Endometrium (tissue), 2 donors: ENCODE data around the gene MMP24OS.
"Not testable (repeated sequence)": the region's sequence is repeated elsewhere in the genome, so short reads cannot be mapped to it uniquely, and the experiment has no call there.

Experiments used
- FAIRE-seq: peaks from 2 replicates; lab custom pipeline; 2012; peaks lifted over from hg19 to GRCh38; lab: Jason Lieb, UNC
- donor health status: control.
- donor health status: control.

The MMP24OS gene

DNA sequence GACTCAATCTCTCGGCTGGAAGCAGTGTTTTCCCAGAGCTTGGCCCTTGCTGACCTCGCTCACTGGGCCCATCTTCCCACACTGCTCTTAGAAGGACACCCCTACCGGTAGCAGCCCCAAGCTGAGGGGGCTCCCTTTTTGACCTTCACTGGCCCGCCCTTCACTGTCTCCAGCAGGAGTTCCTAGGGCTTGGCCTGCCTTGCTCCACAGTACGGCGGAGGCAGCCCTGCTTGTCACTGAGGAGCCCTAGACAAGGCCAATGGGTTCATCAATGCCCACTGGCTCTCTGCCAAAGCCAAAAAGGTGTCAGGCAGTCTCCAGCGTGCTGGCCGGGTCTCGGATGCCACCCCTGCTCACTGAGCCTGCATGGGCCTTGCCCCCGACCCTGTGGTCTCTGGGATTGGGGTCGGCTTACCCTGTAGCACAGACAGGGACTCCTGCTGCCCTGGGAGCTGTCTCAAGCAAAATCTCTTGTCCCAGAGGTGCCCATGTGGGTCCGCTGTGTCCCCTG is 2.1 kb downstream of the MMP24OS start:
- FAIRE-seq, result no peak

- no peak for FAIRE-seq
These were observed 3.5 kb downstream of the MMP24OS start for GRCh38 chr20:35274172-35275092.

DNA sequence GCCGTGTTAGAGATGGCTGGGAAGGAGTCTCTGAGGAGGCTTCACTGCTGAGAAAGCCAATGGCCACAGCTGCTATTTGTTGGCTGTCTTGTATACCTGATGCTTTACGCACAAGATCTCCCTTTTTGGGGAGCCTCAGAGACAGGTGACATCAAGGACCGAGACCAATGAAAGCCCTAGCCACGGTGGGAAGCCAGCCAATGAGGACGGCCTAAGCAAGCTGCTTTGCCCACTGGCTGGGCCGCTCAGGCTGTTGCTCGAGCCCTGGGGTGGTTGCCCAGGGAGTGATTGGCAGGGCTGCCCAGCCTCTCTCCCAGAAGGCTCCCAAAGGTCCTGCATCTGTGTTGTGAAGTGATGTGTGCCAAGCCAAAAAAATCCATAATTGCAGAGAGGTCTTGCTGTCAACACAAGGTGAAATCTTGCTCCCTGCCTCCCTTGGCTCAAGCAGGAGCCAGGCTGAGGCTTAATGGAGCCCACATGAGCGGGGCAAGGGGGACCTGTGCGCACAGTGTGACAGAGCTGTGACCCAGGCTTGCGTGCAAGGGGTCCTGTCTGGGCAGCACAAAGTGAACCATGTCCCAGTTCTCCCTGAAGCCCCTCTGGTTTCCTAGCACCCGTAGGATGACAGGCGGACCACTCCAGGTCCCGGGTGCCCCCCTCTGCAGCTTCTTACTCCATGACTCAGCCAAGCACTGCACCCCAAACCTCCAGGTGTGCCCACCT is 4.3 kb downstream of the MMP24OS start:
- no peak for FAIRE-seq

GRCh38 chr20:35271904-35272303 is 6.0 kb downstream of the MMP24OS start:
- FAIRE-seq, result no peak

GRCh38 chr20:35271073-35271882 is 6.6 kb downstream of the MMP24OS start:
- no peak for FAIRE-seq

DNA sequence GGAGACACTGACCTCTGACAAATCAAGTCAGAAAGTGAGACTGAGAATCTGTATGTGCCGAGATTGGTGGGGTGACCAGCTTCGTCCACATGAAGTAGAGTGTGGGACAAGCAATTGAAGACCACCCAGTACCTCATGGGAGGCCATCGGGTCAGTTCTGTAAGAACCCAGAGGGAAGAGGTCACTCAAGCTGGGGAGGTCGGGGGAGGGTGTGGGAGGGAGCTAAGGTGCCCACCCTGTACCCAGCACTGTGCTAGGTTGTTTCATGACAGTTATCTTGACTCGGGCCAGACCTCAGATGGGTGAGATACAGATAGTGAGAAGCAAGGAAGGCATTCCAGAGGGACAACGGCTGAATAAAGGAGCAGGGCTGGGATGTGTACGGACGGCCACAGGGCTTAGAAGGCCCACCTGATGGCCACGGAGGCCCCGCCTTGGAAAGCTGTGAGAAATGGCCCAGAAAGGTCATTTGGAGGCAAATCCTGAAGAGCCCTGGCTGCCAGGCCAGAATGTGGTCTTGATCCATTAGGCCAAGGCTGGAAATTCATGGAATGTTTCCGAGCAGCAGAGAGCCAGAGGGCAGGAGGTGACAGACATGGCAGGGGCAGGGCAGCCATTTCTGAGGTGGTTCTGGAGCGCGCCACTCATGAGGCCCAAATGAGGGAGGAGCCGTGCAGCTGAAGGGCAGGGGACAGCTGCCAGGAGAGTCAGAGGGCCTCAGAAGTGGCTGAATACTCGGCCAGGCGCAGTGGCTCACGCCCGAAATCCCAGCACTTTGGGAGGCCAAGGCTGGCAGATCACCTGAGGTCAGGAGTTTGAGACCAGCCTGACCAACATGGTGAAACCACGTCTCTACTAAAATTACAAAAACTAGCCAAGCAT is 7.7 kb downstream of the MMP24OS start:
- FAIRE-seq, result no peak

GRCh38 chr20:35269055-35269781 is 8.7 kb downstream of the MMP24OS start:
- no peak for FAIRE-seq

DNA sequence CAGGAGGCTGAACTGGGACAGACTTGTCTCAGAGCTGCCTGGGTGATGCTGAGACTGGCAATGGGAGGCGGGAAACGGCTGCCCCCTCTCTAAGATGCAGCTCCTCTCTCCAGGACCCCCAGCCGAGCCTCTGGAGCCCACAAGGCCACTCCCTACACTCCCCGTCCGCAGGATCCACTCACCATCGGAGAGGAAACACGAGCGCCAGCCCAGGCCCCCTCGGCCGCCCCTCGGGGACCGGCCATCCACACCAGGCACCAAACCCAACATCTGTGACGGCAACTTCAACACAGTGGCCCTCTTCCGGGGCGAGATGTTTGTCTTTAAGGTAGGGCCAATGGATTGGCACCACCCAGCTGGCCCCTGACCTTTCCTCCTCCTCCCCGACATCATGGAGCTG is 10.8 kb downstream of the MMP24OS start:
- no peak for FAIRE-seq

GRCh38 chr20:35264755-35265154 is 13.2 kb downstream of the MMP24OS start:
- no peak for FAIRE-seq

GRCh38 chr20:35263532-35264341 is 14.2 kb downstream of the MMP24OS start:
- no peak for FAIRE-seq

DNA sequence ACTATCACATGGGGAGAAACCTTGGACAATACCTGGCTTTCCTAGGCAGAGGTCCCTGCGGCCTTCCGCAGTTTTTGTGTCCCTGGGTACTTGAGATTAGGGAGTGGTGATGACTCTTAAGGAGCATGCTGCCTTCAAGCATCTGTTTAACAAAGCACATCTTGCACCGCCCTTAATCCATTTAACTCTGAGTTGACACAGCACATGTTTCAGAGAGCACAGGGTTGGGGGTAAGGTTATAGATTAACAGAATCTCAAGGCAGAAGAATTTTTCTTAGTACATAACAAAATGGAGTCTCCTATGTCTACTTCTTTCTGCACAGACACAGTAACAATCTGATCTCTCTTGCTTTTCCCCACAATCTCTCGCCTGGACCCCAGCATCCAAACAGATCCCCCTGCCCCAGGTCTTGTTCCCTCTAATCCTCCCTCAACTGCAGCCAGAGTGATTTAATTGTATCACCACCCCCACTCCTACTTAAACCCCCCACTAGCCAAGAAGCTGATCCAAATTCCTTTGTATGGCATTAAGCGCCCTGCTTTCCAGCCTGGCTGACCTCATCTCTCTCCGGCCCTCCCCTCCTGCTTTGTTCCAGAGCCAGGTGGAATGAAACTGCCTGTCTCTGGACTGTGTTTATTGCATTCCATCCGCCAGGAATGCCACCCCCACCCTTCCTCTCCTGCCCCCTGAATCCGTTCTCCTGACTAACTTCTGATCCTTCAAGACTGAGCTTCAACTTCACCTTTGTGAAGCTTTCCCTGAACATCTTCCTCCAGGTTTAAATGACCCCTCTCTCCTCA is 15.0 kb downstream of the MMP24OS start:
- FAIRE-seq, result not testable (repeated sequence)

DNA sequence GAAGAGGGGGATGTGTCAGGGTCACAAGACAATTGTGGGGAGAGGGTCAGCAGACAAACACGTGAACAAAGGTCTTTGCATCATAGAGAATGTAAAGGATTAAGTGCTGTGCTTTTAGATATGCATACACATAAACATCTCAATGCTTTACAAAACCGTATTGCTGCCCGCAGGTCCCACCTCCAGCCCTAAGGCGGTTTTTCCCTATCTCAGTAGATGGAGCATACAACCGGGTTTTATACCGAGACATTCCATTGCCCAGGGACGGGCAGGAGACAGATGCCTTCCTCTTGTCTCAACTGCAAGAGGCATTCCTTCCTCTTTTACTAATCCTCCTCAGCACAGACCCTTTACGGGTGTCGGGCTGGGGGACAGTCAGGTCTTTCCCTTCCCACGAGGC is 15.6 kb downstream of the MMP24OS start:
- not testable (repeated sequence) for FAIRE-seq

DNA sequence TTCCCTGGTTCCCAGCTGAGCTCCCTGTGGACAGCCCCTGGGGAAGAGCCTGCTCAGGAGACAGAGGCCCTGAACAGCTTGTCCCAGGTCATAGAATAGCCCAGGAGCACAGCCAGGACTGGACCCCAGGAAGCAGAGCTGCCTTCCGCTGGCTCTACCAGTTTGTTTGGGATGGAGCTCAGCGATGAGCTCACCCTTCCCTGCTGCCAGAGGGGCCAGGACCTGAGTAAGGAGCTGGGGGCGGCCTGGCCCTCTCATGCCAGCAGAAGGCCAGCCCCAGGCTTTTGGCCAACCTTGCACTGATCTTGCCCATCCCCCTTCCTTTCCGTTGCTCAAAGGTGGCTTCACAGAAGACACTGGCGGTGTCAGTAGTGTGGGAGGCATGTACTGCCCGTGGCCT is 17.5 kb downstream of the MMP24OS start:
- FAIRE-seq, result no peak

DNA sequence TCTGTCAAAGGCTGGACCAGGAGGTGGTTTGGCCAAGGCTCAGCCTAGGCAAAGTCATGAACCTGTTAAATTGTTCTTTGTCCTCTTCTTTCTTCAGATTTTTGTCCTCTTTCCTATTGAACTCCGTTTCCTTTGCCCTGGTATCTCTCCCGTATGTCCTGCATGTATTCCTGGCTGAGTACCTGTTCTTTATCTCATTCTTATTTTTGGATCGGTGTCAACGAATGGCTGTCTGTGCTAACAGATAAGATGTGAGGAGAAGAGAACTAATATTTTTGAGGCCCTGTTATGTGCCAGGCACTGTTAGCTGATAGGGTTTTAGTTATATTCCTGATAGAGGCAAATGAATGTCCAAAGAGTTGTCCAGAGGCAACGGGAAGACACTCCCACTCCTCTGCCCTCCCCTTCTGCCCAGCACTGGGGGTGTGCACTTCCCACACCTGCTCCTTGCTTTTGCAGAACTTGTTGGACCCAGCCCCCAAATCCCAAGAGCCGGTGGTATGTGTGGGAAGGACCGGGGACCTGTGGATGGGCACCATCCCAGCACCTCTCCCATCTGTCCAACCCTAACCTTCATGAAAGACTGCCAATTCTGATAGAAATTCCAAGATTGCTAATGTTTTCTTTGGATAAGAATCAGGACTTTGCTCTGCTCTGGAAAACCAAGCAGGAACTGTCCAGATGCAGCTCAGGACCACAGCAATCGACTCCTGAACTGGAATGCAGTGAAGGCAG is 20.6 kb downstream of the MMP24OS start:
- no peak for FAIRE-seq

DNA sequence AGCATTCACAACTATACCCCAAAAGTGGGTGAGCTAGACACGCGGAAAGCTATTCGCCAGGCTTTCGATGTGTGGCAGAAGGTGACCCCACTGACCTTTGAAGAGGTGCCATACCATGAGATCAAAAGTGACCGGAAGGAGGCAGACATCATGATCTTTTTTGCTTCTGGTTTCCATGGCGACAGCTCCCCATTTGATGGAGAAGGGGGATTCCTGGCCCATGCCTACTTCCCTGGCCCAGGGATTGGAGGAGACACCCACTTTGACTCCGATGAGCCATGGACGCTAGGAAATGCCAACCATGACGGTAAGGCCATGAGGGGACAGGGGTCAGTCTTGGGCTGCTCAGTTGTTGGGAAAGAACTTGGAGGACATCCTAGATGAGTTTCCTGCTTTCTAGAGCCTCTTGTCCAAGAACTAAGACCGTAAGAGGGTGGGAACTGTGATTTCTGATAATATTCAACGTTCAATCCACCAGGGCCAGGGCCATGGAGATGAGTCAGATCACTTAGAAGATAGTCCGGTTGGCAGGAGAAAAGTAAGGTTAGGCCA is 23.4 kb downstream of the MMP24OS start:
- no peak for FAIRE-seq

DNA sequence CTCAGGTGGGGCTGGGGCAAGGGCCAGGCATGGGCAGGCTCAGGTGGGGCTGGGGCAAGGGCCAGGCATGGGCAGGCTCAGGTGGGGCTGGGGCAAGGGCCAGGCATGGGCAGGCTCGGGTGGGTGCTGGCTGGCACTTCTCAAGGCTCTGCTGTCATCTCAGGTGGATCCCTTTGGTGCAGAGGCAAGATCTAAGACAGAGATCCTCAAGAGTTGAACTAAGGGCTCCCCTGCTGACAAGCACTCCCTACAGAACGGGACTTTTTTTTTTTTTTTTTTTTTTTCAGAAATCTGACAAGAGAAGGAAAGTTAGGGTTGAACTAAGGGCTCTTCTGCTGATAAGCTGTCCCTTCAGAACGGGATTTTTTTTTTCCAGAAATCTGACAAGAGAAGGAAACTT is 24.9 kb downstream of the MMP24OS start:
- no peak for FAIRE-seq

- not testable (repeated sequence) for FAIRE-seq
These were observed 25.3 kb downstream of the MMP24OS start for GRCh38 chr20:35252598-35252997.

GRCh38 chr20:35252037-35252461 is 25.9 kb downstream of the MMP24OS start:
- FAIRE-seq, result no peak
